HL-60 (cell line): ENCODE measurements around the gene RTCB.

Source experiments
- POLR2AphosphoS5 ChIP-seq: IDR thresholded peaks from 2 replicates; pipeline ENCODE4 v1.6.1; 2012; ENCODE audit warnings: low read depth
- TF ChIP-seq, protein P1 (sequence below): IDR thresholded peaks from one replicate; pipeline ENCODE4 v1.5.1; 2011; ENCODE audit warnings: low read length, control low read depth, inconsistent platforms; ENCODE audit not compliant: insufficient read depth
- TF ChIP-seq, protein P2 (sequence below): IDR thresholded peaks from 2 replicates; pipeline ENCODE4 v1.6.1; 2012; ENCODE audit warnings: low read depth; ENCODE audit not compliant: insufficient replicate concordance

DNA sequence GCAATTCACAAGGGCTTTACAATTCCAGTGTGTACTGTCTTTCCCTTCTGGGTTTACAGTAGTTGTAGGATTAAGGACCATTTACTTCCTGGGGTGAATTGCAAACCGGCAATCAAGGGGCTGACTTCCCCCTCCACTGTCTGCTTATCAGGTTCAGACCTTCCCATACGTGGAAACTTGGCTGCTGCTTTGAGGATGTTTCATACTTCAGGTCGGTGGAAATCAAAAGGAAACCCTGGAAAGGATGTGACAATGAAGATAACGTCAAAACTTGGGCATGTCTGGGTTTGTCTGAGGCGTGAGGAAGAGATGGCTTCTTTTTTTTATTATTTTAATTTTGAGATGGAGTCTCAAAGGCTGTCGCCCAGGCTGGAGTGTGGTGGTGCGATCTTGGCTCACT lies 2.1 kb upstream of the RTCB start:
- TF ChIP-seq, protein P1, sequence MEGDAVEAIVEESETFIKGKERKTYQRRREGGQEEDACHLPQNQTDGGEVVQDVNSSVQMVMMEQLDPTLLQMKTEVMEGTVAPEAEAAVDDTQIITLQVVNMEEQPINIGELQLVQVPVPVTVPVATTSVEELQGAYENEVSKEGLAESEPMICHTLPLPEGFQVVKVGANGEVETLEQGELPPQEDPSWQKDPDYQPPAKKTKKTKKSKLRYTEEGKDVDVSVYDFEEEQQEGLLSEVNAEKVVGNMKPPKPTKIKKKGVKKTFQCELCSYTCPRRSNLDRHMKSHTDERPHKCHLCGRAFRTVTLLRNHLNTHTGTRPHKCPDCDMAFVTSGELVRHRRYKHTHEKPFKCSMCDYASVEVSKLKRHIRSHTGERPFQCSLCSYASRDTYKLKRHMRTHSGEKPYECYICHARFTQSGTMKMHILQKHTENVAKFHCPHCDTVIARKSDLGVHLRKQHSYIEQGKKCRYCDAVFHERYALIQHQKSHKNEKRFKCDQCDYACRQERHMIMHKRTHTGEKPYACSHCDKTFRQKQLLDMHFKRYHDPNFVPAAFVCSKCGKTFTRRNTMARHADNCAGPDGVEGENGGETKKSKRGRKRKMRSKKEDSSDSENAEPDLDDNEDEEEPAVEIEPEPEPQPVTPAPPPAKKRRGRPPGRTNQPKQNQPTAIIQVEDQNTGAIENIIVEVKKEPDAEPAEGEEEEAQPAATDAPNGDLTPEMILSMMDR, result no peak
- no peak for TF ChIP-seq POLR2AphosphoS5
- TF ChIP-seq, protein P2, sequence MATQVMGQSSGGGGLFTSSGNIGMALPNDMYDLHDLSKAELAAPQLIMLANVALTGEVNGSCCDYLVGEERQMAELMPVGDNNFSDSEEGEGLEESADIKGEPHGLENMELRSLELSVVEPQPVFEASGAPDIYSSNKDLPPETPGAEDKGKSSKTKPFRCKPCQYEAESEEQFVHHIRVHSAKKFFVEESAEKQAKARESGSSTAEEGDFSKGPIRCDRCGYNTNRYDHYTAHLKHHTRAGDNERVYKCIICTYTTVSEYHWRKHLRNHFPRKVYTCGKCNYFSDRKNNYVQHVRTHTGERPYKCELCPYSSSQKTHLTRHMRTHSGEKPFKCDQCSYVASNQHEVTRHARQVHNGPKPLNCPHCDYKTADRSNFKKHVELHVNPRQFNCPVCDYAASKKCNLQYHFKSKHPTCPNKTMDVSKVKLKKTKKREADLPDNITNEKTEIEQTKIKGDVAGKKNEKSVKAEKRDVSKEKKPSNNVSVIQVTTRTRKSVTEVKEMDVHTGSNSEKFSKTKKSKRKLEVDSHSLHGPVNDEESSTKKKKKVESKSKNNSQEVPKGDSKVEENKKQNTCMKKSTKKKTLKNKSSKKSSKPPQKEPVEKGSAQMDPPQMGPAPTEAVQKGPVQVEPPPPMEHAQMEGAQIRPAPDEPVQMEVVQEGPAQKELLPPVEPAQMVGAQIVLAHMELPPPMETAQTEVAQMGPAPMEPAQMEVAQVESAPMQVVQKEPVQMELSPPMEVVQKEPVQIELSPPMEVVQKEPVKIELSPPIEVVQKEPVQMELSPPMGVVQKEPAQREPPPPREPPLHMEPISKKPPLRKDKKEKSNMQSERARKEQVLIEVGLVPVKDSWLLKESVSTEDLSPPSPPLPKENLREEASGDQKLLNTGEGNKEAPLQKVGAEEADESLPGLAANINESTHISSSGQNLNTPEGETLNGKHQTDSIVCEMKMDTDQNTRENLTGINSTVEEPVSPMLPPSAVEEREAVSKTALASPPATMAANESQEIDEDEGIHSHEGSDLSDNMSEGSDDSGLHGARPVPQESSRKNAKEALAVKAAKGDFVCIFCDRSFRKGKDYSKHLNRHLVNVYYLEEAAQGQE, result no peak
